Measurements from ENCODE around the gene CTNND1.
"Not testable (repeated sequence)": the region's sequence is repeated elsewhere in the genome, so short reads cannot be mapped to it uniquely, and the experiment has no call there.

The CTNND1 gene

DNA sequence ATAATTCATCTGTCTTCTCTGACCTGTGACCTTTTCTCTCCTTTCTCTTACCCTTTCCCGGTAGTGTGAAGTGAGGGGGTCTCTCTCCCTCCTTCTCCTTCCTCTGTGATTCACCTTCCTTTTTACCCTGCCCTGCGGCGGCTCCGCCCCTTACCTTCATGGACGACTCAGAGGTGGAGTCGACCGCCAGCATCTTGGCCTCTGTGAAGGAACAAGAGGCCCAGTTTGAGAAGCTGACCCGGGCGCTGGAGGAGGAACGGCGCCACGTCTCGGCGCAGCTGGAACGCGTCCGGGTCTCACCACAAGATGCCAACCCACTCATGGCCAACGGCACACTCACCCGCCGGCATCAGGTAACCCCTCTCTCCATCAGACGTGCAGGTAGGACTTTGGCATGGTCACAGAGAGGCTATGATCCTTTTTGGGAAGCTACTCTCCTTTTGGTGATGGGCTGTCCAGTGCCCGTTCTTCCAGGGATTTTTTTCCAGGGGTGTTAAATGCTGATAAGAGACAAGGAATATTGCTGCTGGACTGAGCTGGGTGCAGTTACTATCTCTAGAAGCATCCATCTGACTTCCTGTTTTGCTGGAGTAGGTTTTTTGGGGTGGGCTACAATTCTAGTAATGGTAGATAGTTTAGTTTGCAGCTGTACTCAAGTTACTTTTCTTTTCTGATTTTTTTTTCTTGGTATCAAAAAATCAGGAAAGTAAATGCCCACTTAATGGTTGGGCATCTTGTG is 29.9 kb downstream of the CTNND1 start:
- no peak for DNase-seq (ENCODE audit: low read depth, low spot score)

- DNase-seq (ENCODE audit: low read depth, low spot score), result peak; percentile 28
Measured at GRCh38 chr11:57792060-57792541, 30.5 kb downstream of the CTNND1 start.

DNA sequence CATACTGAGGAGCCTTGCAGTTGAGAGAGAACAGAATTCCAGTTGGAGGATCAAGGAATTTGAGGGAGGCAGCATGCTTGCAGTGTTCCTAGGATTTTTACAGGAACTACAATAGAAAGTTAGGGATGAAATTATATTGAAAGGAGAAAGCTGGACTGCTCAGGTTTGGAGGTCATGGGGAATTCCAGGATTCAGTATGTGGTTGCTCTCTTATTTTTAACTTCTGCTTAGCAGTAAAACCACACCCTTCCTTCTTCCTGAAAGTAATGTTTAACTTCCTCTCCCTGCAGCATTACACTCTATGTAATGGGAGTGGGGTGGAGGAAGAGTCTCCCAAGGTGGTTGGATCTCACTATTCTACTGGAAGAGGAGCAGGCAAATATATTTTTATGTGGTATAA is 31.3 kb downstream of the CTNND1 start:
- DNase-seq (ENCODE audit: low read depth, low spot score), result no peak

DNA sequence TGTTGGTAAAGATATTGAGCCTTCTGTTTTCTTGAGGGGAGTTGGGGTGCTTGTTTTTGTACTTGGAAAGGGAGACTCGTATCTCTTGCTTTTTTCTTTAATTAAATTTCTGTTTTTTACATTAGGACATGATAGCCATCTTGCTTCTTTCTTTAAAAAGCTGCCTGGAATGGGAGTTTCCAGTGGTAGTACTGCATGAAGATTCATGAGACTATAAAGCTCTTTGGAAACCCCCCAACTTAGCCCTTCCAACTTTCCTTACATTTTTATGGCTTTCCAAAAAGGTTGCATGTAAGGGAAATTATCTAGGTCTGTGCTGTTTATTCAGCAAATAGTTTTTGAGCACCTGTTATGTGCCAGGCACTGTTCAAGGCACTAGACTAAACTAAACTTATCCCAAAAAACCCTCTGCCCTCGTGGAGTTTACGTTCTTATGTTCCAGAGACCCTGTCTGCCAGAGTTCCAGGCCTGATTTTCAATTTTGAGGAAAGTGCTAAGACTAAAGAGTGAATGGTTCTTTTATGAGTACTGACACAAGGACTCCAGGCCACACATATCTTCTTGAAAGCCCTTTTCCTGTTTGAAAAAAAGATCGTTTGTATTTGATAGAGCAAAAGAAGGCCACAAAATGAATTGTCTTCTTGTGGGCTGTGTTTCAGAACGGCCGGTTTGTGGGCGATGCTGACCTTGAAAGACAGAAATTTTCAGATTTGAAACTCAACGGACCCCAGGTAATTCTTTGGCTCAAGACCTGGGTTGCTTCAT is 31.9 kb downstream of the CTNND1 start:
- no peak for DNase-seq (ENCODE audit: low read depth, low spot score)

DNA sequence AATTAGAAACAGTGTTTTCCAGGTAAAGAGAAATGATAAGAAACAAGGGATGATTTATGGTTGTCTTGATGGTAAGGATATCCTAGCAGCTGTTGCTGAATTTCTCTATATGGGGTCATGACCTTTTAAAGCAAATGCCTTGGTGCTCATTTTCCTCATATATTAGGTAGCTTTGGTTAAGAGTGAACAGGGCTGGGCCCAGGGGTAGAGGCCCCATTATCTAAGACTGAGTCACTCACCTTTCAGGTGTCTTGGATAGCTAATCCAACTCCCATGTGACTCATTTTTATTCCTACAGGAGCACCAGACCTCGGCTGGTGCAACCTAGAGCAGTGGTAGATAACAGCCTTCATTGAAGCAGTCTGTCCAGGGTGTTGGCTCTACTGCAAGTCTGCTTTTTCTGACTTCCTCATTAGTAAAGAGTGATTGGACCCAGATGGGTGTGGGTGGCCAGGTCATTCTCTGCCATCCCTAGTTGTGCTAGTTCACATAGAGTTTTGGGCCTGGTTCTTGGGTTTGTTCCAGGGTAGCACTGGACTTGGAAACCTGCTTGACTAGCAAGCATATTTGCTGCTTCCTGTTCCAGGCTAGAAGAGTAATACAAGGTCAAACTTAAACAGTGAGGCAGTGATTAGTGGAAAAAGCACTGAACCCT is 37.4 kb downstream of the CTNND1 start:
- peak; percentile 19 for DNase-seq (ENCODE audit: low read depth, low spot score)

- DNase-seq (ENCODE audit: low read depth, low spot score), result peak; percentile 72
Measured at GRCh38 chr11:57800444-57801182, 39.0 kb downstream of the CTNND1 start.

GRCh38 chr11:57801183-57801485 is 39.5 kb downstream of the CTNND1 start:
- DNase-seq (ENCODE audit: low read depth, low spot score), result no peak

DNA sequence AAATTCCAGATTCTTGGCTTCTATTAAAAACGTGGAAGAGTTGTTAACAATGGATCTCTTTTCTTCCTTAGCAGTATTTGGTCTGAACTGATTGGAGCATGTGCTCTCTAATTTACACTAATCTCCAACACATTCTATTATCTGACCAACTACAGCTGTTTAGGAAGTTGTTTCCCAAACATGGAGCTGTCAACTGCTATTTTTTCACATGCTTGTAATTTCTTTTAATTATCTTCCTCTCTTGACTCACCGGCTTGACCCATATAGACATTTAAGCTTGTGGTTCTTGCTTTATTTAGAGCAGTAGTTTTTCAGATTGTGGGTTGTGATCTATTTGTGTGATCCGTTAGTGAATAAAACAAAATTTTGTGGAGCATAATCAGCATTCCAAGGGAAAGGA is 40.8 kb downstream of the CTNND1 start:
- no peak for DNase-seq (ENCODE audit: low read depth, low spot score)

- DNase-seq (ENCODE audit: low read depth, low spot score), result peak; percentile 43
Measured at GRCh38 chr11:57804466-57804865, 42.9 kb downstream of the CTNND1 start.

DNA sequence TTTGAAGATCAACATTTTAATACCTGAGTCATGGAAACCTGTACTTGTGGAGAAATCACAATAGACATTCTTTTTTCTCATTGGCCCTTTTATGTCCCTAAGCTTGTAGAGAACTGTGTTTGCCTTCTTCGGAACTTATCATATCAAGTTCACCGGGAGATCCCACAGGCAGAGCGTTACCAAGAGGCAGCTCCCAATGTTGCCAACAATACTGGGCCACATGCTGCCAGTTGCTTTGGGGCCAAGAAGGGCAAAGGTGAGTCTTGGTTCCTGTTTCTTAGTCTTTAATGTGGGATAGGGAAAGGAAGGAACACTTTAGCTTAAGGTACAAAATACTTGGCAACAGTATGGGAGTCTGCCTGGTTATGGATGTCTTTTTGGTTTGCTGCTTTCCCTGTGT is 44.2 kb downstream of the CTNND1 start:
- no peak for DNase-seq (ENCODE audit: low read depth, low spot score)

- no peak for DNase-seq (ENCODE audit: low read depth, low spot score)
Measured at GRCh38 chr11:57812634-57813033, 51.0 kb downstream of the CTNND1 start.

GRCh38 chr11:57815476-57815875 is 53.9 kb downstream of the CTNND1 start:
- DNase-seq (ENCODE audit: low read depth, low spot score), result no peak

GRCh38 chr11:57815877-57816276 is 54.3 kb downstream of the CTNND1 start:
- DNase-seq (ENCODE audit: low read depth, low spot score), result no peak

DNA sequence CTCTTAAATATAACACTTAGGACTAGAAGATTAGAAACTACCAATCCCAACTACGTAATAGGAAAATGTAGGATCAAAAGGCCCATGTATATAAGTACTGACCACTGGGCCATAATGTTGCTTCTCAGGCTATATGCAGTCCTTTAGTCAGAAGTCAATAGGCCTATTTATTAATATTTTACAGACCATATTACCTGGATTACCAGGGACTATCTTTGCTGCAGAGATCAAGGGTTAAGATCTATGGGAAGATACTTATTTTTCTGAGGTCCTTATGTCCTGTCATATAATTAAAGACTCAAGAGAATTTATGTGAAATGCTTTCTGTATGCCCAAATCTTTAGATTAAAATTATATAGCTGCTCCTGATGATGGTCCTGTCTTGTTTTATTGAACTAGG is 57.2 kb downstream of the CTNND1 start:
- no peak for DNase-seq (ENCODE audit: low read depth, low spot score)

GRCh38 chr11:57819252-57819979 is 57.8 kb downstream of the CTNND1 start:
- DNase-seq (ENCODE audit: low read depth, low spot score), result no peak

GRCh38 chr11:57823859-57824258 is 62.3 kb downstream of the CTNND1 start:
- DNase-seq (ENCODE audit: low read depth, low spot score), result no peak

- no peak for DNase-seq (ENCODE audit: low read depth, low spot score)
Measured at GRCh38 chr11:57834852-57835251, 73.2 kb downstream of the CTNND1 start.

DNA sequence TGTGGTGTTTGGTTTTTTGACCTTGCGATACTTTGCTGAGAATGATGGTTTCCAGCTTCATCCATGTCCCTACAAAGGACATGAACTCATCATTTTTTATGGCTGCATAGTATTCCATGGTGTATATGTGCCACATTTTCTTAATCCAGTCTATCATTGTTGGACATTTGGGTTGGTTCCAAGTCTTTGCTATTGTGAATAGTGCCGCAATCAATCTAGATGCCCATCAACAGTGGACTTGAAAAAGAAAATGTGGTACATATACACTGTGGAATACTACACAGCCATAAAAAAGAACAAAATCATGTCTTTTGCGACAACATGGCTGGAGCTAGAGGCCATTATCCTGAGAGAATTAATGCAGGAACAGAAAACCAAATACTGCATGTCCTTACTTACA is 77.0 kb downstream of the CTNND1 start:
- DNase-seq (ENCODE audit: low read depth, low spot score), result not testable (repeated sequence)

DNA sequence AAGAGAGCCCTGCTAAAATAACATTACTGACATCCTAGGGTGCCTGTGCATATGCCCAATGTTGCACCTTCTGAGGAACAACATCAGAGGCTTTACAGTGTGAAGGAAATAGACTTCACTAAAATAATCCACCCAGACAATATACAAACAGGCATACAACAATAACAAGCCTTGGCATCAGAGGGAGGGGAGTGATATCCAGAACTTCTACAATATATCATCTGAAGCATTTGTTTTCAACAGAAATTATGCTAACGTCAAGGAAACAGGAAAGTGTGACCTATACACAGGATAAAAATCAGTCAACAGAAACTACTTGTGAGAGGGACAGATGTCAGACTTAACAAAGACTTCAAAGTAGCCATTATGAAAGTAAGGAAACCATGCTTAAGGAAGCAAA is 81.3 kb downstream of the CTNND1 start:
- DNase-seq (ENCODE audit: low read depth, low spot score), result no peak

- no peak for DNase-seq (ENCODE audit: low read depth, low spot score)
Measured at GRCh38 chr11:57867966-57868365, 106.4 kb downstream of the CTNND1 start.

- DNase-seq (ENCODE audit: low read depth, low spot score), result no peak
Measured at GRCh38 chr11:57868491-57868890, 106.9 kb downstream of the CTNND1 start.

Measured in astrocyte of the hippocampus (primary cell).